Endothelial cell of umbilical vein (primary cell): ENCODE results near the gene HES3. TPM values are rescaled to one million over a fixed set of nuclear protein-coding genes. Genes with fewer than 3 reads are reported as not detected.

ENCODE experiments used
- BruUV-seq: library from RNA; stranded (reverse); fragments of 400-500 nt; replicated peaks from 2 replicates; lab custom pipeline; 2021; lab: Mats Ljungman, UMichigan
- CTCF ChIA-PET: fragments of 300-600, 350-600 bp; sonication (Branson Sonifier 250); formaldehyde crosslinking; loops from one replicate; lab custom pipeline; 2021; ENCODE audit warnings: antibody characterized with exemption, inconsistent platforms; lab: Charles Lee
- POLR2A ChIA-PET: fragments of 300-600, 350-600 bp; sonication (Branson Sonifier 250); formaldehyde crosslinking; loops from one replicate; lab custom pipeline; 2021; ENCODE audit warnings: antibody characterized with exemption, inconsistent platforms; lab: Charles Lee
- DNase-seq: peaks from one replicate; pipeline ENCODE4 v3.0.0-alpha.2; 2011; ENCODE audit warnings: low read depth, low spot score
- FAIRE-seq: peaks from 2 replicates; lab custom pipeline; 2011; peaks lifted over from hg19 to GRCh38; lab: Jason Lieb, UNC
- H2AFZ ChIP-seq: 2 replicates; pipeline ENCODE4 v1.6.0; 2012; ENCODE audit warnings: low read depth, low read length, control low read depth, inconsistent platforms
- H3K27ac ChIP-seq: 2 replicates; pipeline ENCODE4 v1.5.1; 2011; ENCODE audit warnings: low read depth, mild to moderate bottlenecking, control low read depth, low read length, moderate library complexity; ENCODE audit not compliant: insufficient read depth
- H3K27me3 ChIP-seq, 2 experiments: 2 replicates each; pipeline versions ENCODE4 v1.6.0 to v1.6.1; 2011; ENCODE audit warnings: low read length in 2 of 2, mixed read lengths in 1 of 2; ENCODE audit not compliant: control insufficient read depth in 2 of 2, insufficient read depth in 2 of 2
- H3K36me3 ChIP-seq, 2 experiments: 2 replicates in 1 of 2; 3 replicates in 1 of 2; pipeline ENCODE4 v1.5.1; 2011; ENCODE audit warnings: low read length in 2 of 2, mild to moderate bottlenecking in 1 of 2, moderate library complexity in 1 of 2; ENCODE audit not compliant: control insufficient read depth in 2 of 2, insufficient read depth in 2 of 2; ENCODE audit errors: extremely low read depth in 1 of 2
- H3K4me1 ChIP-seq: 3 replicates; pipeline ENCODE4 v1.5.1; 2011; ENCODE audit warnings: mild to moderate bottlenecking, low read length; ENCODE audit not compliant: control insufficient read depth, insufficient read depth; ENCODE audit errors: extremely low read depth
- H3K4me2 ChIP-seq: 2 replicates; pipeline ENCODE4 v1.6.1; 2011; ENCODE audit warnings: low read length, control low read depth, mixed read lengths; ENCODE audit not compliant: insufficient read depth
- H3K4me3 ChIP-seq, 3 experiments: fragments of 200-600 bp in 1 of 3; sonication (generic), shearing (Covaris generic) in 1 of 3; replicated peaks in 1 of 3; 2 replicates each; pipeline ENCODE4 v1.5.1; 2011 to 2016; ENCODE audit warnings: control low read depth in 3 of 3, low read length in 3 of 3, mild to moderate bottlenecking in 2 of 3, inconsistent platforms in 1 of 3, low read depth in 1 of 3, moderate library complexity in 1 of 3; ENCODE audit not compliant: insufficient read depth in 1 of 3
- H3K79me2 ChIP-seq: 2 replicates; pipeline ENCODE4 v1.6.0; 2012; ENCODE audit warnings: low read length, inconsistent platforms; ENCODE audit not compliant: control insufficient read depth, insufficient read depth
- H3K9ac ChIP-seq: replicated peaks from 2 replicates; pipeline ENCODE3; 2011; ENCODE audit warnings: low read length, control low read depth; ENCODE audit not compliant: insufficient read depth; ENCODE audit errors: extremely low read depth
- H3K9me1 ChIP-seq: replicated peaks from 3 replicates; pipeline ENCODE4 v1.6.0; 2011; ENCODE audit warnings: mild to moderate bottlenecking, low read length; ENCODE audit not compliant: control insufficient read depth, insufficient read depth; ENCODE audit errors: extremely low read depth
- H3K9me3 ChIP-seq: replicated peaks from 2 replicates; pipeline ENCODE4 v1.5.1; 2012; ENCODE audit warnings: low read length, inconsistent platforms; ENCODE audit not compliant: control insufficient read depth, insufficient read depth
- H4K20me1 ChIP-seq: replicated peaks from 2 replicates; pipeline ENCODE3; 2011; ENCODE audit warnings: mild to moderate bottlenecking, low read length; ENCODE audit not compliant: control insufficient read depth, insufficient read depth; ENCODE audit errors: extremely low read depth
- CTCF ChIP-seq, 2 donors: IDR thresholded peaks; 1 replicate in 1 of 2; 2 replicates in 1 of 2; pipeline ENCODE4 v1.5.1; 2011; ENCODE audit warnings: low read length in 2 of 2, mild to moderate bottlenecking in 2 of 2, moderate library complexity in 2 of 2, control low read depth in 1 of 2, inconsistent platforms in 1 of 2, low read depth in 1 of 2; ENCODE audit not compliant: insufficient read depth in 1 of 2; ENCODE audit errors: extremely low read depth in 1 of 2
- EZH2 ChIP-seq: IDR thresholded peaks from 2 replicates; pipeline ENCODE4 v1.6.1; 2012; ENCODE audit warnings: borderline replicate concordance, low read depth, mild to moderate bottlenecking, moderate library complexity, low read length, inconsistent platforms; ENCODE audit not compliant: severe bottlenecking
- FOS ChIP-seq: IDR thresholded peaks from 2 replicates; pipeline ENCODE4 v1.6.1; 2011; ENCODE audit warnings: mild to moderate bottlenecking, low read length, moderate library complexity, borderline replicate concordance; ENCODE audit not compliant: insufficient read depth
- GATA2 ChIP-seq: IDR thresholded peaks from 2 replicates; pipeline ENCODE4 v1.7.0; 2011; ENCODE audit warnings: low read depth, mild to moderate bottlenecking, moderate library complexity, mixed read lengths, low read length; ENCODE audit not compliant: insufficient read length, insufficient read depth
- JUN ChIP-seq: IDR thresholded peaks from 2 replicates; pipeline ENCODE4 v1.6.1; 2011; ENCODE audit warnings: borderline replicate concordance, low read depth; ENCODE audit not compliant: insufficient read length, insufficient read depth
- MAX ChIP-seq: IDR thresholded peaks from 2 replicates; pipeline ENCODE4 v1.6.1; 2011; ENCODE audit not compliant: insufficient read depth, insufficient read length
- MYC ChIP-seq: IDR thresholded peaks from one replicate; pipeline ENCODE4 v1.6.1; 2011; ENCODE audit warnings: mild to moderate bottlenecking, low read depth, low read length
- POLR2A ChIP-seq: IDR thresholded peaks from 2 replicates; pipeline ENCODE4 v1.6.1; 2012; ENCODE audit warnings: low read depth, mild to moderate bottlenecking, control low read depth, low read length
- POLR2AphosphoS5 ChIP-seq: IDR thresholded peaks from 2 replicates; pipeline ENCODE4 v1.6.1; 2012; ENCODE audit warnings: low read depth, mild to moderate bottlenecking, control low read depth, low read length, moderate library complexity; ENCODE audit not compliant: insufficient read depth
- dilution Hi-C: fragments of 300-500 bp; cut with MboI; formaldehyde crosslinking; loops from one replicate; pipeline ENCODE4 v1.15.0; 2019; ENCODE audit warnings: low sequenced_read_pairs; ENCODE audit not compliant: extremely low pct_ligation_motif_present
- intact Hi-C: fragments of 100-400 bp; cut with micrococcal nuclease; formaldehyde crosslinking; loops from one replicate; pipeline ENCODE4 v1.10.0; 2022
- polyA plus RNA-seq, 4 experiments: library from polyadenylated mRNA; depleted of rRNA in 3 of 4; stranded (reverse) in 3 of 4; unstranded in 1 of 4; fragments of >200 nt; gene quantifications; 2 replicates each; pipeline versions ENCODE4 v1.2.1 to v1.2.3, GENCODE V29; 2011 to 2012; ENCODE audit warnings: missing spikeins in 1 of 4
- total RNA-seq: library from RNA; stranded (reverse); gene quantifications from 2 replicates; pipeline ENCODE4 v1.2.3, GENCODE V29; 2021

Gene HES3
- total and polyA plus RNA-seq, 2 donors (not counting 3 experiments of a cell fraction or from before 2014, with no cell fraction given) = not detected

- DNase-seq = no peak
- no peaks in the 10 kb centered on the region for H3K27me3 ChIP-seq
- no peak overlapping the region for H3K4me3 ChIP-seq
- no peaks in the 10 kb centered on the region for H3K9me1 ChIP-seq
- no peaks in the 10 kb centered on the region for H4K20me1 ChIP-seq
- no peak overlapping the region for H2AFZ ChIP-seq
- H3K27ac ChIP-seq = no peak overlapping the region
- no peaks in the 10 kb centered on the region for H3K4me1 ChIP-seq
- H3K36me3 ChIP-seq = no peaks in the 10 kb centered on the region
- H3K79me2 ChIP-seq = no peaks in the 10 kb centered on the region
- ChIA-PET CTCF (no interaction called here), POLR2A (no interaction called here)
- H3K9me3 ChIP-seq = no peaks in the 10 kb centered on the region
- FAIRE-seq = no peak
- no peak overlapping the region for H3K9ac ChIP-seq
- H3K4me2 ChIP-seq = no peak overlapping the region
- intact Hi-C loops (no loop called here), dilution Hi-C loops (no loop called here)
- TF ChIP-seq POLR2A = no peak
- TF ChIP-seq MAX = no peak
- BruUV-seq = no TSS peak
Measured at GRCh38 chr1:6269296-6269695, 25.3 kb downstream of the HES3 start.

DNA sequence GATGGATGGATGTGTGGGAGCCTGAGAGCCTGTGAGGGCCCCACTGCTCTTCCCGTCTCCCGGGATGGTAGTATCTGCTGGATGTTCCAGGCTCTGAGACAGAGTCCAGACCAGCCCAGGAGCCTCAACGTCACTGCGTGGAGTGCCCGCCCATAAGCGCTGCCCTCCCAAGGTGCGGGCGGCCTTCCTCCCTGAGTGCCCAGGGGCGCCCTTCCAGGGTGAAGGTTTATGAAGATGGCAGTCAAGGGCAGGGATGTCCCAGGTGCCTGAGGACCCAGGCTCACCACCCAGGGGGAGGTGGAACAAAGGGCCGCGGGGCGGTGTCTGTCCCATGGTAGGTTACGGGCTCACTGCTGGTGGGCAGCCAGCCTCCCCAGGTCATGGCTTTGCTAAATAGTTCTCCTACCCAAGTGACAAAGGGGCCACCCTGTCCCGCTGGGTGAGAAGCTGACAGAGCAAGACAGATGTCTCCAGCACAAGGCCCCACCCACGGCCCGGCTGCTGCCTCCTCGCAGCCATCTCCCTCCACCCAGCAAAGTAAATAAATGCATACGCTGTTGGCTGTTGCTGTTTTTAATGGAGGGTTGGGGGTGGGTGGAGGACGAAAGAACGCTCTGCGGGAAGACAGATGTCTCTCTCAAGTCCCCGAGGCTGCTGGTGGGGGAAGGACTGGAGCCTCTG, 25.9 kb downstream of the HES3 start:
- Histone ChIP-seq H3K9me3 (no peaks in the 10 kb centered on the region), H3K9me1 (no peaks in the 10 kb centered on the region), H3K4me3 (no peak overlapping the region), H3K27me3 (no peaks in the 10 kb centered on the region), H3K79me2 (no peaks in the 10 kb centered on the region), H3K9ac (no peak overlapping the region), H4K20me1 (no peaks in the 10 kb centered on the region), H3K27ac (no peak overlapping the region), H3K4me2 (no peak overlapping the region), H2AFZ (no peak overlapping the region), H3K36me3 (no peaks in the 10 kb centered on the region), H3K4me1 (no peaks in the 10 kb centered on the region)
- ChIA-PET CTCF (no interaction called here), POLR2A (no interaction called here)
- BruUV-seq = no TSS peak
- FAIRE-seq = no peak
- dilution Hi-C loops (no loop called here), intact Hi-C loops (no loop called here)
- no peak for DNase-seq
- TF ChIP-seq POLR2A (no peak), MYC (no peak), POLR2AphosphoS5 (no peak), JUN (no peak), FOS (no peak), GATA2 (no peak), CTCF (IDR thresholded peaks at IDR 0.05; ENCODE audit: extremely low read depth in 1 of 2, insufficient read depth in 1 of 2, low read depth in 1 of 2, low read length in 2 of 2) (no peak), MAX (no peak), EZH2 (no peak)
